ENCODE results near the gene LPP. TPM values are rescaled to one million over a fixed set of nuclear protein-coding genes. Genes with fewer than 3 reads are reported as not detected.

Gene LPP
- polyA plus RNA-seq, 2 of the 4 experiments (the other 2 are of a cell fraction) = 11.0 to 30.8 TPM

GRCh38 chr3:188209740-188210139 lies 55.8 kb downstream of the LPP start:
- H3K4me3 ChIP-seq = no peak overlapping the region
- POLR2A ChIA-PET = no interaction called here
- peak overlapping the region; percentile 11 to 76; a peak in 4 of 6 replicates for H3K27ac ChIP-seq
- no peak for FAIRE-seq
- CTCF ChIA-PET = interaction anchor here (1.1 kb wide), 1 partner anchor 106 kb away, joined by 3 read pairs; no protein-coding TSS in a partner anchor
- no peak for ATAC-seq
- no peaks in the 10 kb centered on the region for H3K9me3 ChIP-seq
- TF ChIP-seq HOXB5 (CRISPR knock-in tag; IDR thresholded peaks at IDR 0.05) (no peak), ZNF302 (CRISPR knock-in tag; IDR thresholded peaks at IDR 0.05) (no peak), ZFP36 (IDR thresholded peaks at IDR 0.05; ENCODE audit: borderline replicate concordance, partially characterized antibody) (no peak), SMC3 (IDR thresholded peaks at IDR 0.05) (no peak), MAX (IDR thresholded peaks at IDR 0.05) (no peak), CBX2 (IDR thresholded peaks at IDR 0.05; ENCODE audit: borderline replicate concordance, low read depth) (no peak), HOXB13 (CRISPR knock-in tag; IDR thresholded peaks at IDR 0.05; ENCODE audit: low read depth) (no peak), USF2 (IDR thresholded peaks at IDR 0.05) (no peak), JUNB (IDR thresholded peaks at IDR 0.05) (no peak), NPAS2 (CRISPR knock-in tag; IDR thresholded peaks at IDR 0.05; ENCODE audit: borderline replicate concordance) (no peak), FOXS1 (CRISPR knock-in tag; IDR thresholded peaks at IDR 0.05) (no peak), RFX5 (IDR thresholded peaks at IDR 0.05) (no peak), CHD2 (IDR thresholded peaks at IDR 0.05; ENCODE audit: low read length, partially characterized antibody) (no peak), RCOR1 (IDR thresholded peaks at IDR 0.05; ENCODE audit: low read depth, low read length) (no peak), JUN (IDR thresholded peaks at IDR 0.05) (no peak), HMGXB4 (CRISPR knock-in tag; IDR thresholded peaks at IDR 0.05; ENCODE audit: borderline replicate concordance) (no peak), SREBF2 (IDR thresholded peaks at IDR 0.05) (no peak), TP53 (CRISPR knock-in tag; IDR thresholded peaks at IDR 0.05) (no peak)
- H3K4me1 ChIP-seq = peaks cover 67% of the 10 kb centered on the region
- DNase-seq (ENCODE audit: low read depth in 1 of 2, low spot score in 1 of 2) = no peak
- H3K4me2 ChIP-seq = no peak overlapping the region
- WGBS (ENCODE audit: missing lambda C conversion rate) = 83% methylated on average over 1 of the region's 1 CpG

GRCh38 chr3:188211476-188211875 lies 57.5 kb downstream of the LPP start:
- no peak for TF ChIP-seq SMC3 (IDR thresholded peaks at IDR 0.05)
- no peak for TF ChIP-seq HEYL (CRISPR knock-in tag; IDR thresholded peaks at IDR 0.05)
- TF ChIP-seq JUNB (IDR thresholded peaks at IDR 0.05) = no peak
- TF ChIP-seq MYC (IDR thresholded peaks at IDR 0.05; ENCODE audit: borderline replicate concordance, low read length) = no peak
- TF ChIP-seq ZFP36 (IDR thresholded peaks at IDR 0.05; ENCODE audit: borderline replicate concordance, partially characterized antibody) = no peak
- TF ChIP-seq E2F6 (IDR thresholded peaks at IDR 0.05; ENCODE audit: borderline replicate concordance, low read depth) = no peak
- TF ChIP-seq HDAC2 (IDR thresholded peaks at IDR 0.05) = no peak
- no peak for TF ChIP-seq JUN (IDR thresholded peaks at IDR 0.05)
- TF ChIP-seq ZSCAN20 (CRISPR knock-in tag; IDR thresholded peaks at IDR 0.05) = no peak
- TF ChIP-seq ATOH8 (CRISPR knock-in tag; IDR thresholded peaks at IDR 0.05; ENCODE audit: low read depth) = no peak
- no peak for TF ChIP-seq EHF (CRISPR knock-in tag; IDR thresholded peaks at IDR 0.05)
- TF ChIP-seq KDM5A (IDR thresholded peaks at IDR 0.05) = no peak
- TF ChIP-seq CHD4 (IDR thresholded peaks at IDR 0.05; ENCODE audit: borderline replicate concordance) = no peak
- TF ChIP-seq ELK1 (IDR thresholded peaks at IDR 0.05; ENCODE audit: low read depth, low read length) = no peak
- TF ChIP-seq NR3C1 (IDR thresholded peaks at IDR 0.05) = no peak
- peak overlapping the region; percentile 98 to 99 for H3K27ac ChIP-seq
- ATAC-seq = no peak
- CTCF ChIA-PET = interaction anchor here (3.0 kb wide), 1 partner anchor 471 kb away, joined by 13 read pairs; no protein-coding TSS in a partner anchor
- H3K4me2 ChIP-seq = peak overlapping the region; percentile 91
- H3K4me3 ChIP-seq = no peak overlapping the region
- no peak for DNase-seq (ENCODE audit: low read depth in 1 of 2, low spot score in 1 of 2)
- WGBS (ENCODE audit: missing lambda C conversion rate) = 80% methylated on average over 4 of the region's 4 CpGs
- FAIRE-seq = no peak
- POLR2A ChIA-PET = no interaction called here
- H3K9me3 ChIP-seq = no peaks in the 10 kb centered on the region
- H3K4me1 ChIP-seq = peaks cover 76% of the 10 kb centered on the region
